HG02840 (cell line): ENCODE data around the gene NUP210L.
"Not testable (repeated sequence)": the region's sequence is repeated elsewhere in the genome, so short reads cannot be mapped to it uniquely, and the experiment has no call there.

Source experiments
- ATAC-seq: cut with Tn5 transposase; IDR thresholded peaks from one replicate; pipeline ENCODE4 v1.9.1; 2021; ENCODE audit warnings: mild to moderate bottlenecking, moderate library complexity, moderate number of reproducible peaks; ENCODE audit not compliant: unreplicated experiment, low FRiP score

Gene NUP210L

GRCh38 chr1:154104433-154105082, 50.3 kb downstream of the NUP210L start:
- no peak for ATAC-seq

GRCh38 chr1:154100141-154100540, 54.7 kb downstream of the NUP210L start:
- not testable (repeated sequence) for ATAC-seq

- no peak for ATAC-seq
These were observed 57.0 kb downstream of the NUP210L start for GRCh38 chr1:154097873-154098272.

GRCh38 chr1:154095456-154096060, 59.3 kb downstream of the NUP210L start:
- ATAC-seq, result no peak

GRCh38 chr1:154094411-154094810, 60.5 kb downstream of the NUP210L start:
- no peak for ATAC-seq

- no peak for ATAC-seq
These were observed 61.2 kb downstream of the NUP210L start for GRCh38 chr1:154093699-154094098.

GRCh38 chr1:154091706-154092105, 63.2 kb downstream of the NUP210L start:
- ATAC-seq, result no peak

- no peak for ATAC-seq
These were observed 67.3 kb downstream of the NUP210L start for GRCh38 chr1:154087574-154087973.

GRCh38 chr1:154083057-154083456, 71.8 kb downstream of the NUP210L start:
- ATAC-seq, result not testable (repeated sequence)

GRCh38 chr1:154081386-154082126, 73.3 kb downstream of the NUP210L start:
- ATAC-seq, result no peak

GRCh38 chr1:154076413-154076812, 78.5 kb downstream of the NUP210L start:
- ATAC-seq, result no peak

GRCh38 chr1:154075746-154076145, 79.1 kb downstream of the NUP210L start:
- no peak for ATAC-seq

- no peak for ATAC-seq
These were observed 92.6 kb downstream of the NUP210L start for GRCh38 chr1:154062309-154062708.

- ATAC-seq, result not testable (repeated sequence)
These were observed 107.4 kb downstream of the NUP210L start for GRCh38 chr1:154047436-154047835.

- not testable (repeated sequence) for ATAC-seq
These were observed 121.2 kb downstream of the NUP210L start for GRCh38 chr1:154033697-154034096.

GRCh38 chr1:154019940-154020339, 134.9 kb downstream of the NUP210L start:
- no peak for ATAC-seq

- no peak for ATAC-seq
These were observed 135.6 kb downstream of the NUP210L start for GRCh38 chr1:154019269-154019668.

GRCh38 chr1:154014154-154014907, 140.5 kb downstream of the NUP210L start:
- no peak for ATAC-seq

GRCh38 chr1:154012543-154012942, 142.3 kb downstream of the NUP210L start:
- ATAC-seq, result not testable (repeated sequence)

GRCh38 chr1:154012129-154012528, 142.7 kb downstream of the NUP210L start:
- ATAC-seq, result no peak

- no peak for ATAC-seq
These were observed 148.7 kb downstream of the NUP210L start for GRCh38 chr1:154006136-154006535.
